NCI-H345 treated with DMSO at 0.1 percent for 48 hours (cell line): ENCODE data around the gene POLD1.
"Not testable (repeated sequence)": the region's sequence is repeated elsewhere in the genome, so short reads cannot be mapped to it uniquely, and the experiment has no call there.

ENCODE experiments used
- DNase-seq: peaks from one replicate; lab custom pipeline; 2025; ENCODE audit not compliant: unreplicated experiment; lab: John Stamatoyannopoulos, UW

POLD1 gene

GRCh38 chr19:50390295-50390694 lies 6.1 kb downstream of the POLD1 start:
- DNase-seq: not testable (repeated sequence)

- not testable (repeated sequence) for DNase-seq
These were observed 6.8 kb downstream of the POLD1 start for GRCh38 chr19:50390952-50391351.

- no peak for DNase-seq
These were observed 8.6 kb downstream of the POLD1 start for GRCh38 chr19:50392759-50393158.

GRCh38 chr19:50393589-50393988 lies 9.4 kb downstream of the POLD1 start:
- no peak for DNase-seq

GRCh38 chr19:50394017-50394416 lies 9.9 kb downstream of the POLD1 start:
- no peak for DNase-seq

GRCh38 chr19:50398675-50399367 lies 14.7 kb downstream of the POLD1 start:
- no peak for DNase-seq

GRCh38 chr19:50399368-50399745 lies 15.2 kb downstream of the POLD1 start:
- DNase-seq: no peak

- no peak for DNase-seq
These were observed 17.7 kb downstream of the POLD1 start for GRCh38 chr19:50401605-50402450.

- DNase-seq: no peak
These were observed 18.6 kb downstream of the POLD1 start for GRCh38 chr19:50402544-50403301.

- DNase-seq: no peak
These were observed 22.1 kb downstream of the POLD1 start for GRCh38 chr19:50406156-50406820.

GRCh38 chr19:50406829-50407228 lies 22.7 kb downstream of the POLD1 start:
- DNase-seq: no peak

- DNase-seq: no peak
These were observed 25.2 kb downstream of the POLD1 start for GRCh38 chr19:50409347-50409746.

- no peak for DNase-seq
These were observed 26.0 kb downstream of the POLD1 start for GRCh38 chr19:50410109-50410508.

- no peak for DNase-seq
These were observed 28.3 kb downstream of the POLD1 start for GRCh38 chr19:50412419-50412818.

- no peak for DNase-seq
These were observed 28.9 kb downstream of the POLD1 start for GRCh38 chr19:50413096-50413495.

GRCh38 chr19:50413531-50413930 lies 29.4 kb downstream of the POLD1 start:
- no peak for DNase-seq

GRCh38 chr19:50414864-50415660 lies 30.9 kb downstream of the POLD1 start:
- DNase-seq: no peak

- DNase-seq: no peak
These were observed 31.5 kb downstream of the POLD1 start for GRCh38 chr19:50415661-50416033.

GRCh38 chr19:50416034-50416977 lies 32.2 kb downstream of the POLD1 start:
- no peak for DNase-seq
